ENCODE data around the gene CD68.

The CD68 gene

DNA sequence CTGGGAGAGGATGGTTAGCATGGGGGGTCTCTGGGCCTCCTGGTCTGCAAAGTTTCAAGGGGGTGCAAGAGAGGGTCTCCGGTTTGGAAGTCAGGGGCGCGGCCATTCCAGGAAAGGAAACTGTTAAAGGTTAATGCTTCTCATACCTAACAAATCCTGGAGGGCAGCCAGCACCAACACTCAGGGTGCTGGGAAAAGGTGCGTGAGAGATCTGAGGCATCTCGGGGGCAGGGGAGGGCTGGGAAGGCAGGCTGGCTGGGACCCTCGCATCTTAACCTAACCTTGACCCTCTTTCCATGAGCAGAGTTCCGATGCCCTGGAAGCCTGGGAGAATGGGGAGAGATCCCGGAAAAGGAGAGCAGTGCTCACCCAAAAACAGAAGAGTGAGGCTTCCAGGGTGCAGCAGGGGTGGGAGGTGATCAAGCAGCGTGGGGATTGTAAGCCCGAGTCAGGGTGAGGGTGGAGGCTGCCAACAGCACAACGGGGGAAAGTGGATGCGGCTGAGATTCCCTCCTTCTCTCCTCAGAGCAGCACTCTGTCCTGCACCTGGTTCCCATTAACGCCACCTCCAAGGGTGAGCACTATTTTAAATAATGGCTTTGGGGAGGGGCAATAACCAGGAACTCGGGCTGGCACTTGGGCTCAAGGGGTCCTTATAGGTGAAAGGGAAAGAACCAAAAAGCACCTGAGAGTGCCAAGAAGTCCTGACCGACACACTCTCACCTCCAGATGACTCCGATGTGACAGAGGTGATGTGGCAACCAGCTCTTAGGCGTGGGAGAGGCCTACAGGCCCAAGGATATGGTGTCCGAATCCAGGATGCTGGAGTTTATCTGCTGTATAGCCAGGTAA is 19.9 kb upstream of the CD68 start:
- no peak for DNase-seq (ENCODE audit: low read depth in 2 of 3, low spot score in 2 of 3)

DNA sequence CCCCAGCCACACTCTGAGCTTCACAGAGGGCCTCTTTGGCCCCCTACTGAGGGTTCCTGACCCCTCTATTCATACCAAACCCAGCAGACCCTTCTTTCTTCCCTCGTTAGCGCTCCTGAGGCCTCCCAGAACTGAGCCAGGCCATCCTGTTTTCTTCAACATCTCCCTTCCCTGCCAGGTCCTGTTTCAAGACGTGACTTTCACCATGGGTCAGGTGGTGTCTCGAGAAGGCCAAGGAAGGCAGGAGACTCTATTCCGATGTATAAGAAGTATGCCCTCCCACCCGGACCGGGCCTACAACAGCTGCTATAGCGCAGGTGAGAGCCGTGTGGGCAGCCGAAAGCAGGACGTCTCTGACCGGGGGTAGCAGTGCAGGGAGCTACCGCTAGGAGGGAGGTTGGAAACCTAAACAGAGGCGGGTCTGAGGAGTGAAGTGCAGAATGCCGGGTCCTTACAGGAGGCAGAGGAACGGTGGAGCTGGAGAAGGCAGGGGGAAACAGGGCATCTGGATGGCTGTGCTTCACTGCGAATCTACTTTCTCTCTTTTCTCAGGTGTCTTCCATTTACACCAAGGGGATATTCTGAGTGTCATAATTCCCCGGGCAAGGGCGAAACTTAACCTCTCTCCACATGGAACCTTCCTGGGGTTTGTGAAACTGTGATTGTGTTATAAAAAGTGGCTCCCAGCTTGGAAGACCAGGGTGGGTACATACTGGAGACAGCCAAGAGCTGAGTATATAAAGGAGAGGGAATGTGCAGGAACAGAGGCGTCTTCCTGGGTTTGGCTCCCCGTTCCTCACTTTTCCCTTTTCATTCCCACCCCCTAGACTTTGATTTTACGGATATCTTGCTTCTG is 19.0 kb upstream of the CD68 start:
- DNase-seq (ENCODE audit: low read depth in 2 of 3, low spot score in 2 of 3) = no peak

DNA sequence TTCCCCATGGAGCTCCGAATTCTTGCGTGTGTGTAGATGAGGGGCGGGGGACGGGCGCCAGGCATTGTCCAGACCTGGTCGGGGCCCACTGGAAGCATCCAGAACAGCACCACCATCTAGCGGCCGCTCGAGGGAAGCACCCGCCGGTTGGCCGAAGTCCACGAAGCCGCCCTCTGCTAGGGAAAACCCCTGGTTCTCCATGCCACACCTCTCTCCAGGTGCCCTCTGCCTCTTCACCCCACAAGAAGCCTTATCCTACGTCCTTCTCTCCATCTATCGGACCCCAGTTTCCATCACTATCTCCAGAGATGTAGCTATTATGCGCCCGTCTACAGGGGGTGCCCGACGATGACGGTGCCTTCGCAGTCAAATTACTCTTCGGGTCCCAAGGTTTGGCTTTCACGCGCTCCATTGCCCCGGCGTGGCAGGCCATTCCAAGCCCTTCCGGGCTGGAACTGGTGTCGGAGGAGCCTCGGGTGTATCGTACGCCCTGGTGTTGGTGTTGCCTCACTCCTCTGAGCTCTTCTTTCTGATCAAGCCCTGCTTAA is 18.3 kb upstream of the CD68 start:
- DNase-seq (ENCODE audit: low read depth in 2 of 3, low spot score in 2 of 3) = peak in 2 of 3 experiments; percentile 69 to 71

DNA sequence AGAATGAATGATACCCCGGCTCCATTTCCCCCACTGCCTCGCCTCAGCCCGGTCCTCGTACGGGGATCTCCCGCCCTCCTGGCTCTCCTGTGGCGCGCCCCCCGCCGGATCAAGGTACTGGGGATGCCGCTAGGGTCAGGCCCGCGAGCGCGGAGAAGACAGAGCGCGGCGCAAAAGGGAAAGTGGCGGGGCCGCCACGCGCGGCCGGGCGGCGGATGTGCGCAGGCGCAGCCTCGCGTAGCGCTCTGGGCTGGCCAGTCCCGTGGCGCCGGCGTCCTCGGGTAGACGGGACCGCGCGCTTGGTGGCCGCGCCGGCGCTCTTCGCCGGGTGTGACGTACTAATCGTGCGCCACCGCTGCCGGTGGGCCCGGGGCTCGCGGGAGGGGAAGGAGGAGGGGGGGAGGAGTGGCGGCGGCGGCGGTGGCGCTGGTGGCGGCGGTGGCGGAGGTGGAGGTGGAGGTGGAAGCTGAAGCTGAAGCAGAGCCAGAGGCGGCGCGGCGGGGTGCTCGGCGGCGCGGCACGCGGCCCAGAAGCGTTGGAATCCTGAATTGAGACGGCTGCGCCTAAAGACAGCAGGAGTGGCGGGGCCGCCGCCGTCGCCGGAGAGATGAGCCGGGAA is 17.7 kb upstream of the CD68 start, which contains the start of gene SENP3:
Gene SENP3 (plus strand): TSS at position 331 of the 619 bp plus-strand sequence. CDS start 1,158 bp downstream, outside the sequence.
- DNase-seq (ENCODE audit: low read depth in 2 of 3, low spot score in 2 of 3) = peak; percentile 83 to 85 (median 83)

DNA sequence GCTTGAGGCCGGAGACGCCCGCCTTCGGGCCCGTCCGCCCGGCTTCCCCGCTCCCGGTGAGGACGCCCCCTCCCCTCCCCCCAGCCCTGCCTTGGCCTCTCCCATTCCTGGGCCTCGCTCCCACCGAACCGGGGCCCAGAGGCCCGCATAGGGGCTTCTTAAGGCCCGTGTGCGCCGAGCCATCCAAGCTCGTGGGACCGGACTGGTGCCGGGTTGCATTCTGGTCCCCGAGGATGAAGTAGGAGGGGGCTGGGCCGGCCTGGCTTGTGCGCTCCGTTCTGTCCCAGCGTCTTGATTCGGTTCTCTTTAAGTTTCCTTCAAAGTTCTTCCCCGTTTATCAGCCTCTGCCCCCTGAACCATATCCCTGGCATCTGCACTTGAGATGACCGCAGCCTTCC is 17.2 kb upstream of the CD68 start:
- no peak for DNase-seq (ENCODE audit: low read depth in 2 of 3, low spot score in 2 of 3)

DNA sequence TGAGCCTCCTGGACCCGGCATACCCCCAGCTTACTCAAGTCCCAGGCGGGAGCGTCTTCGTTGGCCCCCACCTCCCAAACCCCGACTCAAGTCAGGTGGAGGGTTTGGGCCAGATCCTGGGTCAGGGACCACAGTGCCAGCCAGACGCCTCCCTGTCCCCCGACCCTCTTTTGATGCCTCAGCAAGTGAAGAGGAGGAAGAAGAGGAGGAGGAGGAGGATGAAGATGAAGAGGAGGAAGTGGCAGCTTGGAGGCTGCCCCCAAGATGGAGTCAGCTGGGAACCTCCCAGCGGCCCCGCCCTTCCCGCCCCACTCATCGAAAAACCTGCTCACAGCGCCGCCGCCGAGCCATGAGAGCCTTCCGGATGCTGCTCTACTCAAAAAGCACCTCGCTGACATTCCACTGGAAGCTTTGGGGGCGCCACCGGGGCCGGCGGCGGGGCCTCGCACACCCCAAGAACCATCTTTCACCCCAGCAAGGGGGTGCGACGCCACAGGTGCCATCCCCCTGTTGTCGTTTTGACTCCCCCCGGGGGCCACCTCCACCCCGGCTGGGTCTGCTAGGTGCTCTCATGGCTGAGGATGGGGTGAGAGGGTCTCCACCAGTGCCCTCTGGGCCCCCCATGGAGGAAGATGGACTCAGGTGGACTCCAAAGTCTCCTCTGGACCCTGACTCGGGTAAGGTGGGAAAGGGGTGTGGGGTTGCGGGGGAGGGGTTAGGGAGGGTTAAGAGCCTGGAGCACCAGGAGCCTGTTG is 16.1 kb upstream of the CD68 start:
- no peak for DNase-seq (ENCODE audit: low read depth in 2 of 3, low spot score in 2 of 3)

DNA sequence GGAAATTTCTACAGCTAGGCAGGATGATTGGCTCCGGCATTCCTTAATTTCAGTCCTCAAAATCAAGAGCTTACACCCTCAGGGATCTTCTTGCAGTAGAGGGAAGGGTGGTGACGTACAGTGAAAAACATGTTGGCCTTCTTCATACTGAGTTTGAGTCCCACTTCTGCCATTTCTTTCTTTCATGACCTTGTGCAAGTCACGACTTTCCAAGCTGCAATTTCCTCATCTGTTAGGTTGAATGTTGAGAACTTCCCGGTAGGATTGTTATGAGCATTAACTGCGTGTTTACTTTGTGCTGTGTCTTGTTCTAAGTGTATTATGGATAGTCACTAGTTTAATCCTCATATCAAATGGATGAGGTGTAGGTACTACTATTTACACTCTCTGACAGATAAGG is 9.9 kb upstream of the CD68 start:
- DNase-seq (ENCODE audit: low read depth in 2 of 3, low spot score in 2 of 3) = no peak

DNA sequence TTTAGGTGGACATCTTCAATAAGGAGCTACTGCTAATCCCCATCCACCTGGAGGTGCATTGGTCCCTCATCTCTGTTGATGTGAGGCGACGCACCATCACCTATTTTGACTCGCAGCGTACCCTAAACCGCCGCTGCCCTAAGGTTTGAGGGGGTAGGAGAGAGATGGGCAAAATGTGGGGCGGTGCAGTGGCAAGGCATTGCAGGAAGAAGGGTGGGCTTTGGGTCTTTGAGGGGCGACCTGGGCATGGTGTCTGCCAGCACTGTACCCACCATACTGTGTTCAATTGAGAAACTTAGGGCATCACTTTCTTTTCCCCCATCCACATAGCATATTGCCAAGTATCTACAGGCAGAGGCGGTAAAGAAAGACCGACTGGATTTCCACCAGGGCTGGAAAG is 9.1 kb upstream of the CD68 start:
- DNase-seq (ENCODE audit: low read depth in 2 of 3, low spot score in 2 of 3) = no peak

DNA sequence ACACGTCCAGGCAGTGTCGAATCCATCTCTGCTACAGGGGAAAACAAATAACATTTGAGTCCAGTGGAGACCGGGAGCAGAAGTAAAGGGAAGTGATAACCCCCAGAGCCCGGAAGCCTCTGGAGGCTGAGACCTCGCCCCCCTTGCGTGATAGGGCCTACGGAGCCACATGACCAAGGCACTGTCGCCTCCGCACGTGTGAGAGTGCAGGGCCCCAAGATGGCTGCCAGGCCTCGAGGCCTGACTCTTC is 7.2 kb upstream of the CD68 start:
- no peak for DNase-seq (ENCODE audit: low read depth in 2 of 3, low spot score in 2 of 3)

DNA sequence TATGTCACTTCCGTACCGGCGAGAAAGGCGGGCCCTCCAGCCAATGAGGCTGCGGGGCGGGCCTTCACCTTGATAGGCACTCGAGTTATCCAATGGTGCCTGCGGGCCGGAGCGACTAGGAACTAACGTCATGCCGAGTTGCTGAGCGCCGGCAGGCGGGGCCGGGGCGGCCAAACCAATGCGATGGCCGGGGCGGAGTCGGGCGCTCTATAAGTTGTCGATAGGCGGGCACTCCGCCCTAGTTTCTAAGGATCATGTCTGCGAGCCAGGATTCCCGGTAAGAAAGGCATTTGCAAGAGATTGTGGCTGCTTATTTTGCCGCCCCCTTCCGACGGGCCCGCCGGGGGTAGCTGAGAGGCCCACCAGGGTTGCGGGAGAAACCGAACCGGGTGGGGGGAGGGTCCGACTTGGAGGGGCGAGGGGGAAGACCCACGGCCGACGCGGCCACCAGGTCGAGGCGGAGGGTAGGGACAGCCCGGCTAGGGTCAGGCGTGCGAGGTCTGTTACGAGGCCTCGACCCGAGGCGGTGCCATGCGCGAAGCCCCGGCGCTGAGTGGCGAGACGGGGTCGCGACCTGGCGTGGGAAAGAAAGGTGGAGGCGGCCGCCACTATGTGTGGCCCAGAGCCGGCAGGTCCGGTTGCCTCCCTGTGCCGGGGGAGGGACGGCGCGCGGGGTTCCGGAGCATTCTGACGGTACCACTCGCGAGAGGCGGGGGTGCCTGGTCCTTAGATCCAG is 6.7 kb upstream of the CD68 start:
- peak; percentile 99 to 100 (median 99) for DNase-seq (ENCODE audit: low read depth in 2 of 3, low spot score in 2 of 3)

DNA sequence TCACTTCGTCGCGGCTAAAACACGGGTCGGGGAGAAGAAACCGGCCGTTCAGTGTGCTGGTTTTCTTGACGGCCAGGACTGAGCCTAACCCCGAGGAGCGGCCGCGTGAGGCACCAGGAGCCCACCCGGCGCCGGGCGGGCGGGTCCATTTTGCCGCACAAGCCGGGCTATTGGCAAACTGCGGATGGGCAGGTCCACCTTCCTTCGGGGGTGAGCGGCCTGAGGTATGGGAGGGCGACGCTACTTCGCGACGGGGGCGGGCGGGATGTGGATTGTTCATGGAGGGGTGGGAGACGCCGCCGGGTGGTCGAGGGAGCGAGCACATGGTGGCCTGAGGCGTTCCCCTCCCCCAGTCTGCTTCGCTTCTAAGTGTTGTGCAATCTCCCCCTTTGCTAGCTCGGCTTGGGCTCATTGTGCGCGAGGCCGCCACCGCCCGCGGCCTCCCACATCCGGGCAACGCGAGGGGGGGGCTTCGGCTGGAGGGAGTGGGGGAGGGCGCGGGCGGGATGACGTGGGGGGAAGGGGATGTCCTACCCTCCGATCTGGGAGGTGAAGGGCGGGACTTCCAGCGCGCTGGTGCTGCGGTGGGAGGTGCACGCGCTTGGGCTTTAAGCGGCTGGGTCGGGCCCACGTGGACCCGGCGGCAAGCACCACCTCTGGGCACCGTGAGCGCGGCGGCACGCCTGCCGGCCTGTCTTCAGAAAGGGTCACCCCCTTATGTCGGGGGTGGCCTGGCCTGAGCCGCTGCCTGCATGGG is 5.9 kb upstream of the CD68 start:
- peak; percentile 74 to 79 (median 77) for DNase-seq (ENCODE audit: low read depth in 2 of 3, low spot score in 2 of 3)

DNA sequence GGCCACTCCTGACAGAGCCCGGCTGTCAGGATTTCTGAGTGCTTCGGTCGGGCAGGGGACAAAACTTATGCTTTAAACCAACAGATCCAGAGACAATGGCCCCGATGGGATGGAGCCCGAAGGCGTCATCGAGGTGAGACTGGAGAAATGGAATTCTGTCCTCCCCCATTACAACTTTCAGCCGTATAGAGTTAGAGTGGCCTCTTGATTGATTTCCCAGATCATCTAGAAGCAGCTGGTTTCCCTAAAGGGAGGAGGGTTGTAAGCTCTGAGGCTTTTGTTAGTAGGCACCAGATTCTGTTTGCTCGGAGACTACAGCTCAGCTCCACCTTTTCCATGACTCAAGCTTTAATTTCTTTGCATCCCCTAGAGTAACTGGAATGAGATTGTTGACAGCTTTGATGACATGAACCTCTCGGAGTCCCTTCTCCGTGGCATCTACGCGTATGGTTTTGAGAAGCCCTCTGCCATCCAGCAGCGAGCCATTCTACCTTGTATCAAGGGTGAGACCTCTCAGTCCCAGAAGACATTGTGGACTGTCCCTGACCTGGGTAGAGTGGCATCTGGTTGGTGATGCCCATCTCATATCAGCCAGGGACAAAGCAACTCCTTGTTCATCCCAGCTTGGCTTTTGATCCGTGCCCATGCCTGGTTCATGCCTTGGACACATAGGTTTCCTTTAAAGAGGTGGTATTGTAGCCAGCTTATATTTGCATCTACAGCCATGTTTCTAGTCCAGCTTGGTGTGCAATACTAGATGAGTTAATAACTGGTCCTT is 5.1 kb upstream of the CD68 start:
- no peak for DNase-seq (ENCODE audit: low read depth in 2 of 3, low spot score in 2 of 3)

DNA sequence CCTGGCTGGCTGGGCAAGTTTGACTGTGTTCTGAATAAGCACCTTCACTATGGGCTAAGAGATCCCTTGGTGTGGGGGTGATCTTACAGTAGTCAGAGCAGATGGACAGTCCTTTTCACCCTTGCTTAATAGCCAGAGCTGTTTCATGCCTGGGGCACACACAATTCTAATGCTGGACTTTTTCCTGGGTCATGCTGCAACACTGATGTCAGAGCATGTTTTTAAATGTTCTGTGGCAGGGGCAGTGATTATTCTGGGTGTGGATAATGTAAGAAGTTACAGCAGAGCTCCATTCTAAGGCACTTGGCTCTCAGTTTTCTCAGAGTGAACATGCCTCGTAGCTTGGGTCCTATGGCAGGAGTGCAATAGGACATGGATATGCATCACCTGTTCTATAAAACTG is 4.0 kb upstream of the CD68 start:
- DNase-seq (ENCODE audit: low read depth in 2 of 3, low spot score in 2 of 3) = no peak

DNA sequence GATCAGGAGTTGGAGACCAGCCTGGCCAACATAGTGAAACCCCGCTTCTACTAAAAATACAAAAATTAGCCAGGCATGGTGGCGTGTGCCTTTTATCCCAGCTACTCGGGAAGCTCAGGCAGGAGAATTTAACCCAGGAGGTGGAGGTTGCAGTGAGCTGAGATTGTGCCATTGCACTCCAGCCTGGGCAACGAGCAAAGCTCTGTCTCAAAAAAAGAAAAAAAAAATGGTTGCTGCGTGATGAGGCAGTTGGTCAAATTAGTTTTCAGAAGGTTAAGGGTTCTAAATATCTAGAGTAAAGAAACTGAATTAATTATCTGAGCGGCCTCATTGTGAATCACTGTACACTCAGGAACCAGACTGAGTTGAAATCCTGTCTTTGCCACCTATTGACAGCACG is 3.5 kb upstream of the CD68 start:
- DNase-seq (ENCODE audit: low read depth in 2 of 3, low spot score in 2 of 3) = no peak

DNA sequence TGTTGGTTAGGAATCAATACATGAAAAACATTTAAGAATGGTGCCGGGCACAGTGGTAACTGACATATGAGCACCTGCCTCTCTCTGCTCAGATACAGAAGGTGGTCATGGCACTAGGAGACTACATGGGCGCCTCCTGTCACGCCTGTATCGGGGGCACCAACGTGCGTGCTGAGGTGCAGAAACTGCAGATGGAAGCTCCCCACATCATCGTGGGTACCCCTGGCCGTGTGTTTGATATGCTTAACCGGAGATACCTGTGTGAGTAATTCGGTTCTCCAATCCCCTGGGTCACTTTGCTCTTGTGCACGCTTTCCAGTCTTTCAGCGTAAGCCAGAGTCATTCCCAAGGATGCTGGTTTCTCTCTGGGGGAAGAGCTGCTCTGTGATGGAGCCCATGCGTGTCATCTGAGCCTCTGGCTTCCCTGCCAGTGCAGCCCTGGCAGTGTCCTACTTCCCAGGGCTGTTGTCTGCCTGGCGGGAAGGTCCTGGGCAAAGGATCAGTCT is 3.0 kb upstream of the CD68 start:
- DNase-seq (ENCODE audit: low read depth in 2 of 3, low spot score in 2 of 3) = no peak

DNA sequence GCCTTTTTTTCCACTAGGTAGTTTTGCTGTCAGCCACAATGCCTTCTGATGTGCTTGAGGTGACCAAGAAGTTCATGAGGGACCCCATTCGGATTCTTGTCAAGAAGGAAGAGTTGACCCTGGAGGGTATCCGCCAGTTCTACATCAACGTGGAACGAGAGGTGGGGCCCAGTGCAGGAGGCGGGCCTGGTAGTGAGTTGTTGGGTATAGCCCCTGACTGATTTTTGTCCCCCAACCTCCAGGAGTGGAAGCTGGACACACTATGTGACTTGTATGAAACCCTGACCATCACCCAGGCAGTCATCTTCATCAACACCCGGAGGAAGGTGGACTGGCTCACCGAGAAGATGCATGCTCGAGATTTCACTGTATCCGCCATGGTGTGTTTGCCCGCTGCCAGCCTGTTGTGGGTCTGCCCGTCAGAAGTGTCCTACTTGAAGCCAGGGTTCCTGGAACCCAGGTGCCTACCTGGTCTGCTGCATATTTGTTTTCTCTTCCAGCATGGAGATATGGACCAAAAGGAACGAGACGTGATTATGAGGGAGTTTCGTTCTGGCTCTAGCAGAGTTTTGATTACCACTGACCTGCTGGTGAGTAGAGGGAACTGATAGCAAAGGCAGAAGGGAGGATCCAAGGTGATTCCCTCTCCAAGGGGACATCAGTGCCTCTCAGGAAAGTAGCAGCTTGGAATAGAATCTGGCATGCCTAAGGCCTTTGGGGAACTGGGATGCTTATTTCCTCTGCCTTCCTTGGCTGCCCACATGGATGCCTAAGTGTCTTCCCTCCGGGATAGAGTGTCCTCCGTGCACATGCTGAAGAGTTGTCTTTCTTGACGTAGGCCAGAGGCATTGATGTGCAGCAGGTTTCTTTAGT is 1.9 kb upstream of the CD68 start:
- DNase-seq (ENCODE audit: low read depth in 2 of 3, low spot score in 2 of 3) = no peak

DNA sequence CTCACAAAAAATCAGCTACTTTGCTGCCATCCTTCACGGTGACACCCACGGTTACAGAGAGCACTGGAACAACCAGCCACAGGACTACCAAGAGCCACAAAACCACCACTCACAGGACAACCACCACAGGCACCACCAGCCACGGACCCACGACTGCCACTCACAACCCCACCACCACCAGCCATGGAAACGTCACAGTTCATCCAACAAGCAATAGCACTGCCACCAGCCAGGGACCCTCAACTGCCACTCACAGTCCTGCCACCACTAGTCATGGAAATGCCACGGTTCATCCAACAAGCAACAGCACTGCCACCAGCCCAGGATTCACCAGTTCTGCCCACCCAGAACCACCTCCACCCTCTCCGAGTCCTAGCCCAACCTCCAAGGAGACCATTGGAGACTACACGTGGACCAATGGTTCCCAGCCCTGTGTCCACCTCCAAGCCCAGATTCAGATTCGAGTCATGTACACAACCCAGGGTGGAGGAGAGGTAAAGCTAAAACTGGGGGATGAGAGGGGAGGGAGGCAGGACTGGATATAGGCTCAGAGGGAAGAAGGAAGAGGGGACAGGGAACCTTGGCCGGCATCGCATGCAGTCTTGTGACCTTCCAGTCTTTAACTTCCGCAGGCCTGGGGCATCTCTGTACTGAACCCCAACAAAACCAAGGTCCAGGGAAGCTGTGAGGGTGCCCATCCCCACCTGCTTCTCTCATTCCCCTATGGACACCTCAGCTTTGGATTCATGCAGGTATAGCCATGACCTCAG is 581 bp downstream of the CD68 start:
- no peak for DNase-seq (ENCODE audit: low read depth in 2 of 3, low spot score in 2 of 3)

Data from activated CD8-positive, alpha-beta memory T cell treated with anti-CD3 and anti-CD28 coated beads for 48 hours (primary cell).